ENCODE measurements around the gene ABCB9.
"Not testable (repeated sequence)": the region's sequence is repeated elsewhere in the genome, so short reads cannot be mapped to it uniquely, and the experiment has no call there.

Gene ABCB9

DNA sequence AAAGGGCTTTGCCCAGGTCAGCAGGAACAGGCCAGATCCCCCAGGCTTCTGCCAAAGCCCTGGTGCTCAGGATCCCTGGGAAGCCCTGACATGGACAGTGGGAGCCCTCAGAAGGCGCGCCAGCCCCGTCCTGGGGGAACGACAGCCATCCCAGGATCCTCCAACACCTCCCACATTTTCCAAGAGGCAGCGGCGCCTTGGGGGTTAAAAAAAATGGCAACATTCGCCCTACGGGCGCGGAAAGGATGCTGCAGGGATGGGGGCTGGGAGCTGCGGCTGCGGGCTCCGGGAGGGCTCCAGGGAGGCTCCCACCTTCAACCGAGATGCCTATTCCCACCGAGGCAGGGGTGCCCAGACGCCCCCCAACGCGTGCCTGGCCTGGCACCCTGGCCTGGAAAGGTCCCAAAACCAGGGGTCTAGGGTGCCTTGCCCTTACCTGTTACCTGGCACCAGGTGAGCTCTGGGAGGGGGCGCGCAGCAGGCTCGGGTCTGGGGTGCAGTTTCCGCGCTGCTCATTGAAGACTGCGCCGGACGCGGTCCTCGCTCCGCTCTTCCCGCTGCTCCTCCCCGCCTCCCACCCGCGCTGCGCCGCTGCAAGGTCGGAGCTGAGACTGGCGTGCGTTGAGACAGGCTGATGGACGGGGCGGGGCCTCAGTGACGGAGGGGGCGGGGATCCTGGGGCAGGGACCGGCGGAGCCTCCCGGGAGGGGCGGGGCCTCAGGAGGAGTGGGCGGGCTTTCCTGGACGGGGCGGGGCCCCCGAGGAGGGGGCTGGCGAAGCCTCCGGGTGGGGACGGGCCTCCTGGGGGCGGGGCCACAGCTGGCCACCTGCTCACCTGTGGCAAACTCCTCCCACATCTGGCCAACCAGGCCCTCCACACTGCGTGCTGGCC lies at the start of gene ABCB9:
Gene ABCB9 (minus strand): TSS at position 613 of the 892 bp plus-strand sequence. CDS start 6,228 bp downstream, outside the sequence.
- peak; percentile 97 for ATAC-seq
- no peak within 1 kb of the TSS for H3K27ac Mint-ChIP-seq
- H3K4me1 Mint-ChIP-seq: peaks cover 13% of the 10 kb centered on the region
- H3K9me3 Mint-ChIP-seq: no peaks in the 10 kb centered on the region
- H3K27me3 Mint-ChIP-seq: no peaks in the 10 kb centered on the region
- H3K4me3 Mint-ChIP-seq: peak within 1 kb of the TSS; percentile 71 to 72
- DNase-seq: peak; percentile 85 to 89

DNA sequence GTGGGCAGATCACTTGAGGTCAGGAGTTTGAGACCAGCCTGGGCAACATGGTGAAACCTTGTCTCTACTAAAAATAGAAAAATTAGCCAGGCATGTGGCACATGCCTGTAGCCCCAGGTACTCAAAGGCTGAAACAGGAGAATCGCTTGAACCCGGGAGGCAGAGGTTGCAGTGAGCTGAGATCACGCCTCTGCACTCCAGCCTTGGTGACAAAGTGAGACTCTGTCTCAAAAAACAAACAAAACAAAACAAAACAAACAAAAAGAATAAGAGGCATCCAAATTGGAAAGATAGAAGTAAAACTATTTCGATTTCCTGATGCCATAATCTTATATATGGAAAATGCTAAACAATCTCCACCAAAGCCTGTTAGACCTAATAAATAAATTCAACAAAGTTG lies 48.2 kb upstream of the ABCB9 start:
- ATAC-seq, H3K4me3 Mint-ChIP-seq, H3K4me1 Mint-ChIP-seq, DNase-seq, H3K27me3 Mint-ChIP-seq, H3K9me3 Mint-ChIP-seq, H3K27ac Mint-ChIP-seq: not testable (repeated sequence)

DNA sequence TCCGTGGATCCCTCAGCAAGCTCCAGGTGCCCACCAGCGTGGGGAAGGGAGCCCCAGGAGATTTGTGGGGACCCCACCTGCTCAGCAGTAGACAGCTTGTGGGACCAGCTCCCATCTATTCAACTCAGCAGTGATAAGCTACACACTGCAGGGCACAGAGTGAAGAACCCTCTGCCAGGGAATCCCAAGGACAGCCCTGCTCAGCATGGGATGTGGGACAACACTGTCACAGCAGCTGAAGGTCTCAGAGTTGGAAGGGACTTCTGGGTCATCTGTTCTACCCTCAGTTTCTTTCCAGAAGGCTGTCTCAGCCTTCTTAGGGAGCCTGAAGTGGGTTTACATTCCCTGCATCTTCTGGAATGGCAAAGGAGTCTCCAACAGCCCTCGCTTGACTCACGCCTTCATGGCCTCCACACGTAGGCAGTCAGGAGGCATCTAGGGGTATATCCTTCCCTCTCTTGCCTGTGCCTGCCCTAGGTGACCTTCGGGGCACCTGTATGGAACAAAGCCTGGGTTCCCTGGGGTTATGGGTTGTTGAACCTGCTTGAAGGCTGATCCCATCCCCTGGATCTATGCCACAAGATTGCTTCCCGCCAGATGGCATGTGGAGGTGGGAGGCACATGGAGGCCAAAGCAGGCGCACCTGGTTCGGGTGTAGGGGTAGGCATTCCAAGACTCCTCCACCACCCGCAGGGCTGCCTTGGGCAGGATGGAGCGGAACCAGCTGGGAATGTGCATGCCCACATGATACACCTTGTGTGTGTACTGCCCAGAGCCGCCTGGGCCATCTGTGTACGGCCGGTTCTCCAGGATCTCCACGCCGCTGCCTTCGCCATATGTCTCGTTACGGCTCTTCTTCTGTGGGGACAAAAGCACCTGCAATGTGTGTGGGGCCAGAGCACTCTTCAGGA lies 47.2 kb upstream of the ABCB9 start:
- DNase-seq (no peak), ATAC-seq (no peak)
- no peaks in the 10 kb centered on the region for H3K27me3 Mint-ChIP-seq
- no peak overlapping the region for H3K4me3 Mint-ChIP-seq
- H3K27ac Mint-ChIP-seq: peak overlapping the region in 1 of 2 donors; percentile 67
- peaks cover 5% of the 10 kb centered on the region for H3K4me1 Mint-ChIP-seq
- no peaks in the 10 kb centered on the region for H3K9me3 Mint-ChIP-seq

DNA sequence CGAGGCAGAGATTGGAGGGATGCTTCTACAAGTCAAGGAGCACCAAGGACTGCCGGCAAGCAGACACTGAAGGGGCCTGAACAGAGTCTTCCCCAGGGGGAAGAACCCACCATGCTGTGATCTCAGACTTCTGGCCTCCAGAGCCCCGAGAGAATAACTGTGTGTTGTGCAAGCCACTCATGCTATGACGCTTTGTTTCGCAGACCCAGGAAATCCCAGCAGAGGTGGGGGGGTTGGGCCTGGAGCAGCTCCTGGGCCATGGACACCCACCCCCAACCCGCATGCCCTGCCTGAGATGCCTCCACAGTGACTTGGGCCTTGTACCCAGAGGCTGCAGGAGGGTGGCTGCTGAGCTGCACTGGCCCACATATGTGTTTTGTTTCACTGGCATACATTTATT lies 45.4 kb upstream of the ABCB9 start:
- Mint-ChIP-seq H3K27me3 (no peaks in the 10 kb centered on the region), H3K4me3 (no peak overlapping the region), H3K27ac (no peak overlapping the region), H3K9me3 (no peaks in the 10 kb centered on the region), H3K4me1 (no peaks in the 10 kb centered on the region)
- DNase-seq (no peak), ATAC-seq (no peak)

DNA sequence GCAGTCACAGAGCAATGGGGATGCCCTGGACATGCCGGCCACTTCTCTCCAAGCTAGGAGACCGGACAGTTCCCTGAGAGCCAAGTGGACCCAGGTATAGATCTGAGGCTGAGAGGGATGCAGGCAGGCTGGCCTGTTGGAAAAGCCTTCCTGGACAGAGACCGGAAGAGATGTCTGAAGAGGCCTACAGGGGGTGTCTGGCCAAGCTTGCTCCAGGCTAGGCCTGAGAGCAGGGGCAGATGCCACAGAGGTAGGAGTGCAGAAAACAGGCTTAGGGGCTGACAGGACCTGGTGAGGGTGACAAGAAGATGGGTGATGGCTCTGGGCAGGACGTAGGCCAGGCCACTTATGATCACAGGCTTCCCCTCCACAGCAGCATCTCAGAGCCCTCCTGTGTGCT lies 44.4 kb upstream of the ABCB9 start:
- no peak overlapping the region for H3K4me3 Mint-ChIP-seq
- DNase-seq (no peak), ATAC-seq (no peak)
- peak overlapping the region in 1 of 2 donors; percentile 10 for H3K27ac Mint-ChIP-seq
- H3K27me3 Mint-ChIP-seq: no peaks in the 10 kb centered on the region
- H3K9me3 Mint-ChIP-seq: no peaks in the 10 kb centered on the region
- no peaks in the 10 kb centered on the region for H3K4me1 Mint-ChIP-seq

GRCh38 chr12:123010110-123010509 lies 43.8 kb upstream of the ABCB9 start:
- no peak overlapping the region for H3K4me3 Mint-ChIP-seq
- no peak for ATAC-seq

DNA sequence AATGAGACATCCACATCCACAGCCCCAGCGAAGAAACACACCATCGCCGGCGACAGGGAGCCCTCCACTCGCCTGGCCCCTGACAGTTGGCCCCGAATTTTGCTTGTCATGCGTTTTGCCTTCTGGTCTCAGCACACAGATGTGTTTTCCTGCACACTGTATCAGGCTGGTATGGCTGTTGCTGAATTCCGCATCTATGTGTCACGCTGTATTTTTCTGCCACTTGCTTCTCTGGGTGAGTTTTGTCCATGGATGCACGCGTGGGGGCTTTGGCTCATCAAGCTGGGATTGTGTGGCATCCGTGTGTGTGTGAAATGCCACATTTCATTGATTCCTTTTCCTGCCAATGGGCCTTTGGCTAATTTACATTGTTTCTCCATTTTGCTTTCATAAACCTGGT lies 40.7 kb upstream of the ABCB9 start:
- H3K4me1 Mint-ChIP-seq: no peaks in the 10 kb centered on the region
- ATAC-seq (no peak), DNase-seq (no peak)
- H3K27me3 Mint-ChIP-seq: no peaks in the 10 kb centered on the region
- no peaks in the 10 kb centered on the region for H3K9me3 Mint-ChIP-seq
- H3K27ac Mint-ChIP-seq: no peak overlapping the region
- no peak overlapping the region for H3K4me3 Mint-ChIP-seq

More at GRCh38 chr12:123010110-123010509, 43.8 kb upstream of the ABCB9 start:
- Mint-ChIP-seq H3K9me3 (no peaks in the 10 kb centered on the region), H3K27me3 (no peaks in the 10 kb centered on the region), H3K4me1 (no peaks in the 10 kb centered on the region), H3K27ac (peak overlapping the region in 1 of 2 donors; percentile 10)
- no peak for DNase-seq

GRCh38 chr12:123005081-123005626 lies 38.9 kb upstream of the ABCB9 start:
- peak overlapping the region in 1 of 2 donors; percentile 22 for H3K27ac Mint-ChIP-seq
- H3K4me1 Mint-ChIP-seq: no peaks in the 10 kb centered on the region
- ATAC-seq (no peak), DNase-seq (no peak)
- H3K4me3 Mint-ChIP-seq: no peak overlapping the region
- no peaks in the 10 kb centered on the region for H3K27me3 Mint-ChIP-seq
- H3K9me3 Mint-ChIP-seq: no peaks in the 10 kb centered on the region

- Mint-ChIP-seq H3K4me3 (no peak overlapping the region), H3K27me3 (no peaks in the 10 kb centered on the region), H3K9me3 (no peaks in the 10 kb centered on the region), H3K27ac (no peak overlapping the region), H3K4me1 (no peaks in the 10 kb centered on the region)
- ATAC-seq: no peak
- no peak for DNase-seq
Observed at GRCh38 chr12:123004287-123004686, 38.0 kb upstream of the ABCB9 start.

- Mint-ChIP-seq H3K4me3 (no peak overlapping the region), H3K4me1 (no peaks in the 10 kb centered on the region), H3K9me3 (no peaks in the 10 kb centered on the region), H3K27ac (peak overlapping the region in 1 of 2 donors; percentile 81), H3K27me3 (no peaks in the 10 kb centered on the region)
- no peak for ATAC-seq
- no peak for DNase-seq
Observed at GRCh38 chr12:123003257-123003656, 37.0 kb upstream of the ABCB9 start.

DNA sequence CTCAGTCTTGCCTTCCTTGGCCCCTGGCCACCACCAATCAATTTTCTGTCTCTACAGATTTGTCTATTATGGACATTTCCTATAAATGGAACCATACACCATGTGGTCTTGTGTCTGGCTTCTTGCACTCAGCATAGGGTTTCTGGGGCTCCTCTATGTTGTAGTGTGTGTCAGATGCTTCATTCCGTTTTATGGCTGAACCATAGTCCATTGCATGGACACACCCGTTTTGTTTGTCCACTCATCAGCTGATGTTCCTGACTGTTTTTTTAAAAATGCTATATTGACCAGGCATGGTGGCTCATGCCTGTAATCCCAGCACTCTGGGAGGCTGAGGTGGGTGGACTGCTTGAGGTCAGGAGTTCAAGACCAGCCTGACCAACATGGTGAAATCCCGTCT lies 35.2 kb upstream of the ABCB9 start:
- H3K4me1 Mint-ChIP-seq: no peaks in the 10 kb centered on the region
- H3K27me3 Mint-ChIP-seq: no peaks in the 10 kb centered on the region
- no peaks in the 10 kb centered on the region for H3K9me3 Mint-ChIP-seq
- no peak overlapping the region for H3K4me3 Mint-ChIP-seq
- H3K27ac Mint-ChIP-seq: no peak overlapping the region
- DNase-seq (no peak), ATAC-seq (no peak)

- ATAC-seq (no peak), DNase-seq (no peak)
- Mint-ChIP-seq H3K27me3 (no peaks in the 10 kb centered on the region), H3K4me1 (no peaks in the 10 kb centered on the region), H3K9me3 (no peaks in the 10 kb centered on the region), H3K4me3 (no peak overlapping the region), H3K27ac (no peak overlapping the region)
Observed at GRCh38 chr12:123000578-123000977, 34.3 kb upstream of the ABCB9 start.

DNA sequence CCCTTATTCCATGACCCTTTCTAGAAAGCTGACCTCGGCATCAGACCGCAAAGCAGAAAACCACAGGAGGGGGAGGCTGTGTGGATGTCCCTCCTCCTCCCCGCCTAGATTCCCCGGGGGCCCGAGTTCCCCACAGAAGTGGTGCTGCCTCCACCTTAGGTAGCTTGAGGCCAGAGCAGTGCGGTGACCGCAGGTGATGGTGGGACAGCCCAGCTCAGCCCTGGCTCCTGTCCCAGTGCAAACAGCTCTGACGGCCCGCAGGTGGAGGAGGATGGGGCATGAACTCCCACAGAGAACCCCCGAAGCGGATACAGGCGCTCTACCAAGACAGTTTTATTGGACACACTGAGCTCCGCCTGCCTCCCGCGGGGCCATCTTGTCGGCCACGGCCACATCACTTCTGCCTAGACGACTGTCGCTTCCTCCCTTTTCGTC lies 33.7 kb upstream of the ABCB9 start:
- no peak overlapping the region for H3K27ac Mint-ChIP-seq

GRCh38 chr12:122999196-122999946 lies 33.1 kb upstream of the ABCB9 start:
- H3K9me3 Mint-ChIP-seq: no peaks in the 10 kb centered on the region
- H3K27ac Mint-ChIP-seq: peak overlapping the region in 1 of 2 donors; percentile 50
- no peak for DNase-seq
- no peak overlapping the region for H3K4me3 Mint-ChIP-seq
- no peaks in the 10 kb centered on the region for H3K27me3 Mint-ChIP-seq
- no peak for ATAC-seq
- H3K4me1 Mint-ChIP-seq: peaks cover 1% of the 10 kb centered on the region

More for the DNA sequence above, 33.7 kb upstream of the ABCB9 start:
- DNase-seq (no peak), ATAC-seq (no peak)
- no peaks in the 10 kb centered on the region for H3K4me1 Mint-ChIP-seq
- H3K27me3 Mint-ChIP-seq: no peaks in the 10 kb centered on the region
- H3K9me3 Mint-ChIP-seq: no peaks in the 10 kb centered on the region
- no peak overlapping the region for H3K4me3 Mint-ChIP-seq

DNA sequence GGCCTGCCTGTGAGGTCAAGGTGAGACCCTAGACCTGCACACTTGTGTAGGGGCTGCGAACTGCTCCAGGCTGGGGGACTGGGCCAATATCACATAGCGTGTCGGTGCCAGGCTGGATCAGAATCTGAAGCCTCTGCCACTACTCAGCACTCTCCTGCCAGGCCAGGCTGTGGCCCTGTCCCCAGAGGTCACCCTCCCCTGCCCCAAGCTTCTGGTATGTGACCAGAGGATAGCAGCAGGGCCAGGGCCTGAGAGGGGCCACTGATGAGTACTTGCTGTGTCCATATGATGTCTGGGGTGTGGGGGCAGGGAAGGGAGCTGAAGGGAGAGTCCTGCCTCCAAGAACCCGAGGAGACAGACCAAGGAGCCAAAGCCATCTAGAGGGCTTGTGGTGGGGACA lies 32.1 kb upstream of the ABCB9 start:
- Mint-ChIP-seq H3K27me3 (no peaks in the 10 kb centered on the region), H3K4me3 (no peak overlapping the region), H3K9me3 (no peaks in the 10 kb centered on the region), H3K27ac (no peak overlapping the region), H3K4me1 (peaks cover 12% of the 10 kb centered on the region)
- ATAC-seq (no peak), DNase-seq (no peak)
